NCI-H2171 treated with DMSO at 0.1 percent for 48 hours (cell line): ENCODE measurements around the gene RNF157.
"Not testable (repeated sequence)": the region's sequence is repeated elsewhere in the genome, so short reads cannot be mapped to it uniquely, and the experiment has no call there.

Experiments used
- DNase-seq: peaks from one replicate; lab custom pipeline; 2025; lab: John Stamatoyannopoulos, UW

RNF157 gene

DNA sequence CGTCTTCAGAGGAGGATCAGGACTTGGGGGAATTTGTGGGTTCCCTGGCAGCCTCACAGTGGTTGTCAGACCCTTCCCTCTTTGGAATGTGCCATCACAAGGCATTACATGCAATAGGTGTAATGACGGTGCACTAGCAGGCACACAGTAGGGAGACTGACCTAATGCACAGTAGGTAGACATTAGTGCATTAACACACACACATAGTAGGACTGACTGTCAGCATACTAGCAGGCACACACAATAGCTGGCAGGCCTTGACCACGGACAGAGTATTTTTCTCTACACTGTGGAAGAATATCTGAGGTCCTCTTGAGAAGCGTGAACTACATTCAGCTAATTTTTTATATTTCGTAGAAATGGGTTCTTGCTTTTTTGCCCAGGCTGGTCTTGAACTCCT is 14.0 kb upstream of the RNF157 start:
- no peak for DNase-seq

DNA sequence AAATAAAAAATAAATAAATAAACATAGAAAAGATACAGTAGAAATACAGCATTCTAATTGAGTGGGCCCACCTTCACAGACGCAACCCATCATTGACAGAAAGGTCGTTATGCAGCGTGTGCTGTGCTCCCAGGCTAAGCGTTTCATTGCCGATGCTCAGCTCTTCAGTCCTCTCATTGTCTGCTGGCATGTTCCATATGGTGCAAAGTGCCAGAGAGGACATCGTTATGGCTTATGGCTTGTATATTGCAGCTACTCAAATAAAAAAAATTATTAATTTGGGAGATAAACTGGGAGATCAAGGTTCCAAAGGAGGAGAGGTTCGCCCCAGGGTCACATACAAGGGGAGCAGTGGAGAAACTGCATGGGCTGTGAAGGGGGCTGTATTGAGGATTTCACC is 13.5 kb upstream of the RNF157 start:
- no peak for DNase-seq

DNA sequence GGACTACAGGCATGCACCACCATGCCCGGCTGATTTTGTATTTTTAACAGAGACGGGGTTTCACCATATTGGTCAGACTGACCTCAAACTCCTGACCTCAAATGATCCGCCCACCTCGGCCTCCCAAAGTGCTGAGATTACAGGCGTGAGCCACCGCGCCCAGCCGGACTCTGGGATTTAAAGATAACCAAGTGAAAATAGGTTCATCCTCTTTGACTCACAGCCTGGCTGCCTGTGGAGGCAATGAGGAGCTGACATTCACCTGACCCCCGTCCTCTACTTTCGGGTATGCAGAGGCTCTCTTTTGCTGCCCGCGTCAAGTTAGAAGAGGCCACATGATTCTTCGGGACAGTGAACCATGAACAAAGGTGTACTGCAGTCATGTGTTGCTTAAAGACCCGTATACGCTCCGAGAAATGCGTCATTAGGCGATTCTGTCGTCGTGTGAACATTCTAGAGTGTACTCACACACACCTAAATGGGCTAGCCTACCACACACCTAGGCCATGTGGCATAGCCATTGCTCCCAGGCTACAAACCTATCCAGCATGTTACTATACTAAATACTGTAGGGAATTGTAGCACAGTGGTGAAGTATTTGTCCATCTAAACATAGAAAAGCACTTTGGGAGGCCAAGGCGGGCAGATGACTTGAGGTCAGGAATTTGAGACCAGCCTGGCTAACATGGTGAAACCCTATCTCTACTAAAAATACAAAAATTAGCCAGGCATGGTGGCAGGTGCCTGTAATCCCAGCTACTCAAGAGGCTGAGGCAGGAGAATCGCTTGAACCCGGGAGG is 12.9 kb upstream of the RNF157 start:
- not testable (repeated sequence) for DNase-seq

DNA sequence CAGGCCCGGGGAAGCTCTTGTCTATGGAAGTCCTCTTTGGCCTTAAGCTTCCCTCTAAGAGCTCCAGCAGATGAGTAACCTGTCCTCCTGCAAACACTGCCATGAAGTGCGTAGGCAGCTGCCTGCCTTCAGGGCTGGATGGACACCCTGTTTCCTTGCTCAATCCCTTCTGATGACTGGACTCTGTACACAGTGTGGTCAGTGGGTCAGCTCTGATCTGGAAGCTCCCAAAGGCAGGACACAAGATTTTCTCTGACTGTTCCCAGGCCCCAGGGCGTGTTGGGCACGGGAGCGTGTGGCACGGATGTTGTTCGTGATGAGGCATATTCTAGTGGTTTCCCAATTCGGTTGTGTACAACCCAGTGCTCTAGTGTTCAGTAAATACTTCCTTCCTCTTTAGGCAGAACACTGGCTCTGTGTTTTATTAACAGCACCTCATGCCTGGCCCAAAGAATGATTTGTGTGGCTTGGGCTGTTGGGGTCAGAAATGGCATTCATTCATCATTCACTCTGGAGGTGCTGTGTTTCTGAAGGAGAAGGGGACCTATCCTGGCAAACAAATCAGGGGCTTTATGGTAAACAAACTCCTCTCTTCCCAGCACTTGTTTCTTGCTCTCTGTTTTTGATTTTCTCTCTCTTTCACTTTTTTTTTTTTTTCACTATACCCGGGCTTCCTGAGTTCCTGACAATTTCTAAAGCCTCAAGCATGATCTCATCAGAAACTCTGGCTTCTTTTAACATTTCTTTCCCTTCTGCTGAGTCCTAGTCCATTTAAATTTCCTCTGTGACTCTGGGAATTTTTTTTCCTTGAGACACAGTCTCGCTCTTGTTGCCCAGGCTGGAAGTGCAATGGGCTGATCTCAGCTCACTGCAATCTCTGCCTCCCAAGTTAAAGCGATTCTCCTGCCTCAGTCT is 12.0 kb upstream of the RNF157 start:
- DNase-seq, result no peak

DNA sequence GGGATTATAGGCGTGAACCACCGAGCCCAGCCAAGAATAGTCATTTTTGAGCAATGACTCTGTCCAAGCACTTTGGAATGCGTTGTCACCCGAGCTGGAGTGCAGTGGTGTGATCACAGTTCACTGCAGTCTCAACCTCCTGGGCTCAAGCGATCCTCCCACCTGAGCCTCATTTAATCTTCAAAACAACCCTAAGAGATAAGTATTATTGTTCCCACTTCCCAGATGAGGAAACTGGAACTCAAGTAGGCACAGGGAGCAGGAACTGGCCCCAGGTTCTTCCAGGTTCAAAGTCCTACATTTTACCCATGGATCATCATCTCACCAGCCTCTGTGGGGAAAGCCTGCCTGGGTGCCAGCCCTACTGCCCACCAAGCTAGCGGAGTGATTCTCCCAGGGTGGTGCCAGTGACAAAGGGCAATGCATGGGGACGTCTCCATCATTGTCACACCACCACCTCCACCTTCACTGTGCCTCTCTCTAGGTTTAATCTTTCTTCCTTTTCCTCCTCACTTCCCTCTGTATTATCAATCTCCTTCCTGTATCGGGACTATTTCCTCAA is 11.3 kb upstream of the RNF157 start:
- DNase-seq, result no peak

DNA sequence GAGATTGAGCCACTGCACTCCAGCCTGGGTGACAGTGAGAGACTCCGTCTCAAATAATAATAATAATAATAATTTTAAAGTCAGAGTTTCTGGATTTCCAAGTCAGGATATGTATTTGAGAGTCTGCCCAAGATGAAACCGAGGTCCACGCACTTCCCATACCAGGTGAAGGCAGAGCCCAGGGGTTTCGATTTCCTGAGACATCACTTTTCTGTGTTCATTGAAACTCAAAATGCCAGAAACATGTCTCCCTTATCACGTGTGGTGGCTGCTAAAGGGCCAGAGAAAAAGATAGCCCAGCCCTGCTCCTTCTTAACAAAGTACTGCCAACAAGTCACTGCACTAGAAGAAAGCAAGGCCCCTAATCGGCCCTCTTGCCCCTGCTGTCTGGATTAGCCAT is 9.8 kb upstream of the RNF157 start:
- no peak for DNase-seq

DNA sequence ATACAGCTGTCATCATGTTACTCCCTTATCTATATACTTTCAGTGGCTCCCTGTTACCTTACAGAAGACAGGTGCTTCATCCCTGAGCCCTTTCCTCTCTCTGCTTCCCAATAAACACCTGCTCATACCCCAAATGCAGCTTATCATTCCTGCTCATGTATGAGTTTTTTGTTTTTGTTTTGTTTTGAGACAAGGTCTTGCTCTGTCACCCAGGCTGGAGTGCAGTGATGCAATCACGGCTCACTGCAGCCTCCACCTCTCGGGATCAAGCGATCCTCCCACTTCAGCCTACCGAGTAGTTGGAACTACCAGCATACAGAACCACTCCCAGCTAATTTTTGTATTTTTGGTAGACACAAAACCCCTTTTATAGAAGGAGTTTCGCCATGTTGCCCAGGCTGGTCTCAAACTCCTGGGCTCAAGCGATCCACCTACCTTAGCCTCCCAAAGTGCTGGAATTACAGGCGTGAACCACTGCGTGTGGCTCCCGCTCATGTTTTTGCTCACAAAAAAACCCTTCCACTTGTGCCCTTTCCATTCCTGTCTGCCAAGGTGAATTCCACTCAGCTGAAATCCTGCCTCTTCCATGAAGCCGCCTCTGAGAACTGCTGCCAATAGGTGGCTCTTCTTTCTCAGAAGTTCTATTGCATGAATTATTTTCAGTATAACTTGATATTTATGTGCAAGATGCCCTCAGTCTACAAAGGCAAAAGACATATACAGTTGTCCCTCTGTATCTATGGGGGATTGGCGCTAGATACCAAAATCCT is 7.9 kb upstream of the RNF157 start:
- no peak for DNase-seq

DNA sequence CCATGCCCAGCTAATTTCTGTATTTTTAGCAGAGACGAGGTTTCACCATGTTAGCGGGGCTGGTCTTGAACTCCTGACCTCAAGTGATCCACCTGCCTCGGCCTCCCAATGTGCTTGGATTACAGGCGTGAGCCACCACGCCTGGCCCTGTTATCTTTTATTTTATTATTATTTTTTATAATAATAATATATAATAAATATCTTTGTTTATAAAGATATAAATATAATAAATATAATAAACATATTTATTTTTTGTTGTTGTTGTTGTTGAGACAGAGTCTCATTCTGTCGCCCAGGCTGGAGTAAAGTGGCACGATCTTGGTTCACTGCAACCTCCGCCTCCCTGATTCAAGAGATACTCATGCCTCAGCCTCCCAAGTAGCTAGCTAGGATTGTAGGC is 7.0 kb upstream of the RNF157 start:
- DNase-seq, result no peak

DNA sequence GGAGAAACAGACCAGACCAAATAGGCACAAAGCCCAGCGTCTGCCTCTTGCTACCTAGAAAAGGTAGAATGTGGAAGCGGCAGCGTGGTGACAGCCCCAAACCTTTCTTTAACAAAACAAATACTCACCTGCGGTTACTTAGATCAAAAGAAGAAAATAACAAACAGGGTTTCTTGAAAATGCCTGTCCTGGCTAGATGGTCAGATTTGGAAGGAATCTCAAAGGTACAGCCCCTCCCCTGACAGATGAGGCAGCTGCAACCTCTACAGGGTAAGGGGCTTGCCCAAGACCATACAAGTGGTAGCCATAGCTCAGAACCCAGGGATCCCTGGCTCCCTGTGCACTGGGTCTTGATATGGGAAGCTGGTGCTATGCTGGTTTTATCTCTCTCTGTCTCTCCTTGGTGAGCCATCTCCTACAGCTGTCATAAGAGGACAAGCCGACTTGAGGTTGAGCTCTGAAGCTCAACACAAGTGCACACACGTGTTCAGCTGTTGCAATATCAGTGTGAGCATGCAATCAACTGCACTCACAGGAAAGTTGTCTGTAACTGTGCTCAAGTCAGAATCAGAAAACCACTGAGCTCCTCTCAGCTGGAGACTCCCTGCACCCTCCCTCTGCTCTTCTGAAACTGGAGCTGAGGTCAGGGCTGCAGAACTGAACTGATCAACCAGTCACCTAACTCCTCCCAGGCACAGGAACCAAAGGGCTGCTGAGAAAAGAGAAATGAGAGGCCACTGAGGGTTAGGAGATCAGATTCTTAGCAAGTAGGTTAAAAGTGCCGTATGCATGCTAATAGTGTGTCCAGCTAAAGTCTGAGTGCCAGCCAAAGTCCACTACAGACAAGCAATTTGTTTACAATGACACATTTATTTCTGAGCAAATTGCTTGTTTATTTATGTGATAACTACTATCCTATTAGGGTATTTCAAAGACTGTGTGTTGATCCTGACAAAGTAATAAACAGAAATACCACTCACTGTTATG is 6.1 kb upstream of the RNF157 start:
- DNase-seq, result no peak

DNA sequence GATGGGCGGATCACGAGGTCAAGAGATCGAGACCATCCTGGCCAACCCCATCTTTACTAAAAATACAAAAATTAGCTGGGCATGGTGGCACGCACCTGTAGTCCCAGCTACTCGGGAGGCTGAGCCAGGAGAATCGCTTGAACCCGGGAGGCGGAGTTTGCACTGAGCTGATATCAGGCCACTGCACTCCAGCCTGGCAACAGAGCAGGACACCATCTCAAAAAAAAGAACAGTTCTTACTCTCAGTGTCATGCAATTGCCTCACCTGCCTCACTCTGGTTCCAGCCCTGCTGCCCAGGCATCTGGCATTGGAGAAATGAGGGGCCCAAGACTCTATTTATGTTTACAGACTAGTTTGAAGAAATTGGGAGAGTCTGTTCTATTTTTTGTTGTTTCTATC is 4.4 kb upstream of the RNF157 start:
- DNase-seq, result not testable (repeated sequence)

DNA sequence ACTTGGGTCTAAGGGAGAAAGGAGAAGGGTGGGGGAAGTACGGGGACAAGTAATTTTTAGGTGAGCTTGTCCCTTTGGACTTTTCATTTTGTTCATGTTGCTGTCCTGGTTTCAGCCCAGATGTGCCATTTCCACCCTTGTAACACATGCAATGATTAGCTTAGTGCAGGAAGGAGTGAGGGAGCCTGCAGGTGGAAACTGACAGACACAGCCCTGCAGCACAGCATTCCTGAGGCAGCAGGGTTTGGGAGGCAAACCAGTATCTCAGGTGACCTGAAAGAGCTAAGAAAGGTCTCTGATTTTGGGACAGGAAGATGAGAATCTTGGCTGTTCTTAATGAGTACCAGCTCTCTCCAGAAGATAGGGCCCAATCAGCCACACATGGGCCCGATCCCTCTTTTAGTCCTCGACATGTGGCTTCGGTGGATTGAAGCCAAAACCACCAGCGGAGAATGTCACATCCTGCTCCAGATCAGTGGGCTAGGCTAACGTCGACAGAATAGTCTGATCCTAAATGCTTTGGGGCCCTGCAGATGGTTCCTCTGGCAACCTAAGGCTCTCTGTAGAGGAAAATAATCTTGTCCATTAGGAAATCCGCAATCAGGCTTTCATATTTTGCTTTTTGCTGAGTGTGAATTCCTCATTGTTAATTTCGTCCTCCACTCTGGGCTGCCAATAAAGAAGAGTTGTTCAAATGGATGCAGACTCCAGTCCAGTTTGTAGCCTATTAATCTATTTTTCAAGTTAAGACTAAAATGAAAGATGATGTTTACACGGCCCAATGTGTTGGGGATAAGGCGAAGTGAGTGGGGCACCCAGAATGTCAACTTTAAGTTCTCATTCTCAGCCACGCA is 3.8 kb upstream of the RNF157 start:
- DNase-seq, result no peak

DNA sequence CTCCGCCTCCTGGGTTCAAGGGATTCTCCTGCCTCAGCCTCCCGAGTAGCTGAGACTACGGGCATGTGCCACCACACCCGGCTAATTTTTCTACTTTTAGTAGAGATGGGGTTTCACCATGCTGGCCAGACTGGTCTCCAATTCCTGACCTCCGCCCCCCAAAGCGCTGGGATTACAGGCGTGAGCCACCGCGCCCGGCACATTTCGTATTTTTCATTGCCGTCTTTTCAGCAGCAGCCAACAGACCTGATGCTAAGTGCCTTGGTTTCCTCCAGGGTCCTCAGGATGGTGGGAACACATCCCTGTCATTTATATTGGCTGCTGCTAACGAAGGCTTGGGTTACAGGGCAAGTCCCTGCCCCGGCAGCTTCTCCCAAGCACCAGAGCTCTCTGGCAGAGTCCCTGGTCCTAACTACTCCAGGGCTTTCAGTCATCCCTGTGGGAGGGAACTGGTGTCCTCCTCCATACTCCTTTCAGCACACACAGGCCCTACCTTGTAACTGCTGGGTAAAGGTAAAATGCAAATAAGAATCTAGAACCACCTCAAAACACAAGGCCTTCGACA is 1.5 kb upstream of the RNF157 start:
- DNase-seq, result no peak

DNA sequence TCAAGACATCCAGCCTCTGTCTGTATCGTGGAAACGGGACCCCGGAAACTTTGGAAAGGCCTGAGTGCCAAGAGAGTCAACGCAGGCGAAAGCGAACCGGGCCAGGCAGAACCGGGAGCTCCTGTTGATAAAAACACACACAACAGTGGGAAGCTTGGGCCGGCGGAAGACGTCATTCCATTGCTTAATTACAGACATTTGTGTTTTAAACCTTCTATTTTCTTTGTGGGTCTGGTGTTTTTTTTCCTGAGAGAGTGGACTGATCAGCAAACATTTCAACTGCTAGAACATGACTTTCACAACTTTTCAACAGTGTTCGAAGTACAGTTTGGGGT is 878 bp upstream of the RNF157 start:
- no peak for DNase-seq

DNA sequence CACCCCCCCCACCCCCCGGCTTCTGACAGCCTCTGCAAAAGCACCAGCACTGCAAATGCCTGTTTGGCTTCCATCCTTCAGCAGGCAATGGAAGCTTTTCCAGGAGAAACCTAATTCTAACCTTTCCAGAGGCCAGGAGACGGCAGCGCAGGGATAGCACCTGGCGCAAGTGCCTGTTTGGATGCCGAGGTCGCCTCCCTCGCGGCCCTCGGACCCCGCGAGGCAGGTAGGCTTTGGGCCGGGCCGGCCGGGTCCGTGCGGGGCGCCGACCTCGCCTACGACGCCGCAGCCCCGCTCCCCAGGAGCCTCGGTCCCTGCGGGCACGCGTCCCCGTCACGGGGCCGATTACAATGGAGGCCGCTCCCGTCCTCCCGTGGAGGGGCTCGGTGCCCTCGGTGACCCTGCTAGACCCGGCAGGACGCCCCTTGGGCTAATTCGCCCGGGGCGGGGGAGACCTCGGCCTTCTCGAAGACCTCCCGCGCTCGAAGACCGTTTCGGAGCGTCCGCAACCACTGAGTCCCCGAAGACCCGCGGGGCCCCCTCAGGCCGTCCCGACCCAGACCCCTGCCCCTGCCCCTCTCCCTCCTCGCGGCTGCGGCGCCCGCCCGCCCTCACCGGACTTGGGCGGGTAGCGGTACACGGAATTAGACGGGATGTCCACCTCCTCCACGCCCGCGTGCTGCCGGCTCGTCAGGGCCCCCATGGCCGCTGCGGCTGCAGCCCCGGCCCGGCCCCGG is 587 bp downstream of the RNF157 start:
- no peak for DNase-seq

DNA sequence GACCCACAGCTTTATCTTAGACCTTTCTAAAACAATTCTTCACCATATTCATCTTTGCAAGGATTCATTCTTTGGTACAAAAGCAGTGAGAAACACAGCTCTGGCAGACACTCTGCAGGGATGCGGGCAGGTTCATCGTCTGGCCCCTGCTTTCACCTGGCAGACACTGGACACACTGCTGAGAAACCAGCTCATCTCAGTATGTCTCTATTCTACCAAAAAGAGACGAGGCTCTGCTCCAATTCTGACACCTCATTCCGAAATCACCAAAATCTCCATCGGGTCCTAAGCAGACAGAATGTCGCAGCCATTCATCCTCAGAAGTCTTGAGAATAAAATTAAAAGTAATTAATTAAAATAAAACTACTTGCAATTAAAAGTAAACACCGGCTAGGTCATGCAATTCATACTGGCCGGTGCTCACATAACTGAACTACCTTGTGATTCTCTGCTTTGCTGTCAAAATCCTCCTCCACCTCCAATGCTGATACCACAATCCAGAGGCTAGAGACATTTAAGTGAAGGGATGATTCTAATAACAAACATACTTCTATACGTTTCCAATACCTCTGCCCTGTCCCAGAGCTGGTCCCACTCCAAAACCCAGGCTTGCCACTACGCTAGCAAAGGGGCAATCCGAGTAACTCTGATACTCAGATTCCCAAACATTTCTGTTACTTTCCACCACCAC is 1.3 kb downstream of the RNF157 start:
- no peak for DNase-seq

DNA sequence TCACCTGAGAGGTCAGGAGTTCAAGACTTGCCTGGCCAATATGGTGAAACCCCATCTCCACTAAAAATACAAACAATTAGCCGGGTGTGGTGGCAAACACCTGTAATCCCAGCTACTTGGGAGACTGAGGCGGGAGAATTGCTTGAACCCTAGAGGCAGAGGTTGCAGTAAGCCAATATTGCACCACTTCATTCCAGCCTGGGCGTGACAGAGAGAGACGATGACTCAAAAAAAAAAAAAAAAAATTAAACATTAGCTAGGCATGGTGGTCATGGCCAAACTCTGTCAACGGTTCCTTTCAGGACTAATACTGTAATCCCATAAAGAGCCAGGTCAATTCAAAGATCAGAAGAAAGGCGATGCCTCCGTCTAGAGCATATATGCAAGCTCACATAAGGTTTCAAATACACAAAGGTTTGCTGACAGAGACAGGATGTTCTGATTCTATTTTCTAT is 2.4 kb downstream of the RNF157 start:
- no peak for DNase-seq

DNA sequence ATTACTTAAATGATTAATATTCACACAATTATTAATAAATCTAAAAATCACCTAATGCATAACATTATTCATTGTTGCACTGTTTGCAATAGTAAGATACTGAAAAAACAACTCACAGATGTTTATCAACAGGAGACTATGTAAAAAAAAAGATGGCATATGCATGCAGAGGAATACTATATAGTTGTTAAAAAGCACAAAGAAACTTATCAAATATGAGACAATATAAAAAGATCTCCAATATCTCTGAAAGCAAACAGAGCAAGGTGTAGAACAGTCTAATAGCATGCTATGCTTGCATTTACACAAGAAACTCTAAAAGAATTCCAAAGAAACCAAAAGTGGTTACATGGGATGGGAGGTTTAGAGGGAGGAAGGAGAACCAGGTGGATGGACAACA is 3.7 kb downstream of the RNF157 start:
- no peak for DNase-seq

DNA sequence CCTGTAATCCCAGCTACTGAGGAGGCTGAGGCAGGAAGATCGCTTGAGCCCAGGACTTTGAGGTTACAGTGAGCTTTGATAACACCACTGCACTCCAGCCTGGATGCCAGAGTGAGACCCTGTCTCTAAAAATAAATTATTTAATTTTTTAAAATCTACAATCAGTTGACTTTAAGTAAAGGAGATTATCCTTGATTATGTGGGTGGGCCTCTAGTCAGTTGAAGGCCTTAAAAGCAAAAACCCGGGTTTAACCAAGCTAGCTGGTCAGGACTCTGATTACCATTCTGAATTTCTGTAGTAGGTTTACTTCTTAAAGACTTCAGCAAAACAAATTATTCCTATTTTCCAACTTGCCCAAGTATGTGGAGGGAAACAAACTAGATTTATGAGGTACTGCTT is 4.4 kb downstream of the RNF157 start:
- DNase-seq, result no peak

DNA sequence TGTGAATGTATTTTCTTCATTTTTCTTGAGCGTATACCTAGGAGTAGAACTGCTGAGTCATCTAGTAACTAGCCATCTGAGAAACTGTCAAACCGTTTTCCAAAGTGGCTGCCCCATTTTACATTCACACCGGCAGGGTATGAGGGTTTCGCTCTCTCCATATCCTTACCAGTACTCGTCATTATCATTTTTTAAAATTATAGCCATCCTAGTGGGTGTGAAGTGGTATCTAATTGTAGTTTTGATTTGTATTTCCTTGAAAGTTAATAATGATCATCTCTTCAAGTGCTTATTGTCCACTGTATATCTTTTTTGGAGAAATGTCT is 6.0 kb downstream of the RNF157 start:
- no peak for DNase-seq
